Amygdala (tissue), 56 donors: ENCODE results near the gene RBBP9.
"Not testable (repeated sequence)": the region's sequence is repeated elsewhere in the genome, so short reads cannot be mapped to it uniquely, and the experiment has no call there.

Experiments
- DNase-seq, 56 donors: peaks; one replicate each; lab custom pipeline; 2025; lab: John Stamatoyannopoulos, UW

Gene RBBP9

GRCh38 chr20:18496740-18497592 lies at the start of gene RBBP9:
Gene RBBP9, minus strand, starts transcription at chr20:18497225. Its CDS starts 58 bp downstream, at chr20:18497167.
- peak; percentile 12 to 86 (median 68) for DNase-seq

GRCh38 chr20:18545566-18545965 lies 48.5 kb upstream of the RBBP9 start:
- no peak for DNase-seq

- DNase-seq: no peak
Measured at GRCh38 chr20:18543932-18544331, 46.9 kb upstream of the RBBP9 start.

- no peak for DNase-seq
Measured at GRCh38 chr20:18543216-18543615, 46.2 kb upstream of the RBBP9 start.

GRCh38 chr20:18541741-18542140 lies 44.7 kb upstream of the RBBP9 start:
- no peak for DNase-seq

- no peak for DNase-seq
Measured at GRCh38 chr20:18537651-18538050, 40.6 kb upstream of the RBBP9 start.

GRCh38 chr20:18533978-18534644 lies 37.1 kb upstream of the RBBP9 start:
- no peak for DNase-seq

GRCh38 chr20:18533491-18533890 lies 36.5 kb upstream of the RBBP9 start:
- no peak for DNase-seq

GRCh38 chr20:18532626-18533025 lies 35.6 kb upstream of the RBBP9 start:
- no peak for DNase-seq

GRCh38 chr20:18529041-18529440 lies 32.0 kb upstream of the RBBP9 start:
- no peak for DNase-seq

- no peak for DNase-seq
Measured at GRCh38 chr20:18527836-18528235, 30.8 kb upstream of the RBBP9 start.

- no peak for DNase-seq
Measured at GRCh38 chr20:18527339-18527738, 30.3 kb upstream of the RBBP9 start.

- not testable (repeated sequence) for DNase-seq
Measured at GRCh38 chr20:18526761-18527160, 29.7 kb upstream of the RBBP9 start.

GRCh38 chr20:18524646-18525045 lies 27.6 kb upstream of the RBBP9 start:
- DNase-seq: no peak

- no peak for DNase-seq
Measured at GRCh38 chr20:18523066-18523465, 26.0 kb upstream of the RBBP9 start.

- not testable (repeated sequence) for DNase-seq
Measured at GRCh38 chr20:18522066-18522465, 25.0 kb upstream of the RBBP9 start.

GRCh38 chr20:18515973-18516372 lies 18.9 kb upstream of the RBBP9 start:
- DNase-seq: no peak

- no peak for DNase-seq
Measured at GRCh38 chr20:18514127-18514526, 17.1 kb upstream of the RBBP9 start.

GRCh38 chr20:18513208-18513607 lies 16.2 kb upstream of the RBBP9 start:
- DNase-seq: no peak

- DNase-seq: no peak
Measured at GRCh38 chr20:18511571-18511970, 14.5 kb upstream of the RBBP9 start.

GRCh38 chr20:18507218-18508191 lies 10.5 kb upstream of the RBBP9 start, which contains the start of gene SEC23B:
Gene SEC23B, plus strand, starts transcription at chr20:18507940. Its CDS starts 2,896 bp downstream, at chr20:18510836.
- DNase-seq: peak; percentile 89 to 99 (median 97)
